ENCODE measurements around the gene NANS. TPM values are rescaled to one million over a fixed set of nuclear protein-coding genes. Genes with fewer than 3 reads are reported as not detected.

The NANS gene
- total RNA-seq, 4 donors from 2014 or later, result 28.5 to 68.8 (median 53.6) TPM

GRCh38 chr9:98045234-98046179 lies 11.0 kb upstream of the NANS start:
- Histone ChIP-seq H3K4me3 (replicated peaks in 1 of 3) (no peak overlapping the region), H3K9me3 (no peaks in the 10 kb centered on the region), H3K4me1 (peaks cover 0 to 7% of the 10 kb centered on the region in 2 donors), H3K27ac (no peak overlapping the region), H3K27me3 (no peaks in the 10 kb centered on the region), H3K36me3 (no peaks in the 10 kb centered on the region)
- TF ChIP-seq CTCF (IDR thresholded peaks at IDR 0.05) (no peak), POLR2A (IDR thresholded peaks at IDR 0.05) (no peak)
- WGBS, 2 donors, result 63 to 78% methylated on average over 6 of the region's 6 CpGs
- intact Hi-C loops (cut with DNase I), result no loop called here
- no peak for DNase-seq

- Histone ChIP-seq H3K4me1 (peaks cover 0 to 7% of the 10 kb centered on the region in 2 donors), H3K4me3 (replicated peaks in 1 of 3) (no peak overlapping the region), H3K9me3 (no peaks in the 10 kb centered on the region), H3K36me3 (no peaks in the 10 kb centered on the region), H3K27ac (no peak overlapping the region), H3K27me3 (no peaks in the 10 kb centered on the region)
- TF ChIP-seq POLR2A (IDR thresholded peaks at IDR 0.05), result no peak
- TF ChIP-seq CTCF (IDR thresholded peaks at IDR 0.05), result no peak
- no peak for DNase-seq
- 95 to 97% methylated on average over 9 of the region's 9 CpGs for WGBS, 2 donors
- intact Hi-C loops (cut with DNase I), result no loop called here
These were observed 10.4 kb upstream of the NANS start for GRCh38 chr9:98046180-98046543.

GRCh38 chr9:98047002-98047401 lies 9.5 kb upstream of the NANS start:
- no peak overlapping the region for H3K4me3 ChIP-seq (replicated peaks in 1 of 3)
- WGBS, 2 donors, result 84 to 85% methylated on average over 5 of the region's 5 CpGs
- peaks cover 0 to 7% of the 10 kb centered on the region in 2 donors for H3K4me1 ChIP-seq
- H3K27ac ChIP-seq, result no peak overlapping the region
- no peaks in the 10 kb centered on the region for H3K27me3 ChIP-seq
- H3K9me3 ChIP-seq, result no peaks in the 10 kb centered on the region
- H3K36me3 ChIP-seq, result no peaks in the 10 kb centered on the region
- DNase-seq, result no peak
- intact Hi-C loops (cut with DNase I), result no loop called here
- TF ChIP-seq POLR2A (IDR thresholded peaks at IDR 0.05) (no peak), CTCF (IDR thresholded peaks at IDR 0.05) (no peak)

GRCh38 chr9:98049288-98050072 lies 7.1 kb upstream of the NANS start:
- TF ChIP-seq POLR2A (IDR thresholded peaks at IDR 0.05), result no peak
- no peak for TF ChIP-seq CTCF (IDR thresholded peaks at IDR 0.05)
- DNase-seq, result no peak
- no peaks in the 10 kb centered on the region for H3K27me3 ChIP-seq
- H3K27ac ChIP-seq, result no peak overlapping the region
- 85 to 93% methylated on average over 1 of the region's 1 CpG for WGBS, 2 donors
- no peaks in the 10 kb centered on the region for H3K36me3 ChIP-seq
- H3K9me3 ChIP-seq, result no peaks in the 10 kb centered on the region
- intact Hi-C loops (cut with DNase I), result no loop called here
- H3K4me3 ChIP-seq (replicated peaks in 1 of 3), result no peak overlapping the region
- peaks cover 0 to 7% of the 10 kb centered on the region in 2 donors for H3K4me1 ChIP-seq

GRCh38 chr9:98050351-98050750 lies 6.2 kb upstream of the NANS start:
- WGBS, 2 donors, result 94 to 98% methylated on average over 4 of the region's 4 CpGs
- no peak for DNase-seq
- Histone ChIP-seq H3K27me3 (no peaks in the 10 kb centered on the region), H3K4me3 (replicated peaks in 1 of 3) (no peak overlapping the region), H3K9me3 (no peaks in the 10 kb centered on the region), H3K27ac (no peak overlapping the region), H3K36me3 (no peaks in the 10 kb centered on the region), H3K4me1 (peaks cover 0 to 2% of the 10 kb centered on the region in 2 donors)
- intact Hi-C loops (cut with DNase I), result no loop called here
- TF ChIP-seq POLR2A (IDR thresholded peaks at IDR 0.05), result no peak
- TF ChIP-seq CTCF (IDR thresholded peaks at IDR 0.05), result no peak

All from thyroid gland (tissue), 4 donors.